CD4-positive, alpha-beta T cell (primary cell): ENCODE data around the gene ADGRL3. TPM values are rescaled to one million over a fixed set of nuclear protein-coding genes. Genes with fewer than 3 reads are reported as not detected.

Experiments used
- ATAC-seq: fragments of 200-7000 bp; cut with Tn5 transposase; one replicate; pipeline ENCODE4 v1.10.0; 2022; ENCODE audit warnings: mild to moderate bottlenecking; ENCODE audit not compliant: poor library complexity
- CTCF ChIA-PET: fragments of 350-600 bp; sonication (Branson Sonifier 250); formaldehyde crosslinking; loops from one replicate; lab custom pipeline; 2021; ENCODE audit warnings: antibody characterized with exemption, inconsistent platforms; lab: Charles Lee
- POLR2A ChIA-PET: fragments of 350-600 bp; sonication (Branson Sonifier 250); formaldehyde crosslinking; loops from one replicate; lab custom pipeline; 2021; ENCODE audit warnings: antibody characterized with exemption, inconsistent platforms; lab: Charles Lee
- DNase-seq, 14 experiments: peaks; one replicate each; pipeline ENCODE4 v3.0.0-alpha.2; 2013 to 2020; ENCODE audit warnings: mixed read lengths in 2 of 14
- H3K27ac ChIP-seq, 2 donors: one replicate each; pipeline versions ENCODE4 v1.5.1 to v1.7.0; 2013; ENCODE audit warnings: low read length in 2 of 2, low read depth in 1 of 2, mild to moderate bottlenecking in 1 of 2
- H3K27me3 ChIP-seq, 2 experiments: 1 replicate in 1 of 2; 2 replicates in 1 of 2; pipeline versions ENCODE4 v1.6.1 to v1.7.0; 2013; ENCODE audit warnings: low read length in 2 of 2, control low read depth in 1 of 2, mild to moderate bottlenecking in 1 of 2, moderate library complexity in 1 of 2; ENCODE audit not compliant: insufficient read depth in 2 of 2, control insufficient read depth in 1 of 2
- H3K36me3 ChIP-seq: one replicate; pipeline ENCODE4 v1.6.1; 2013; ENCODE audit warnings: low read length, control low read depth; ENCODE audit not compliant: insufficient read depth
- H3K4me1 ChIP-seq: one replicate; pipeline ENCODE4 v1.6.1; 2013; ENCODE audit warnings: low read length, control low read depth; ENCODE audit not compliant: insufficient read depth
- H3K4me3 ChIP-seq: one replicate; pipeline ENCODE4 v1.5.1; 2013; ENCODE audit warnings: mild to moderate bottlenecking, low read length, moderate library complexity
- H3K9me3 ChIP-seq, 2 experiments: 1 replicate in 1 of 2; 2 replicates in 1 of 2; pipeline versions ENCODE4 v1.6.1 to v1.7.0; 2013; ENCODE audit warnings: low read length in 2 of 2, mild to moderate bottlenecking in 2 of 2, control low read depth in 1 of 2, moderate library complexity in 1 of 2; ENCODE audit not compliant: control insufficient read depth in 1 of 2, insufficient read depth in 1 of 2
- H3K27ac Mint-ChIP-seq: one replicate; pipeline ENCODE4 v1.8.0; 2020; ENCODE audit warnings: mixed read lengths
- H3K27me3 Mint-ChIP-seq: one replicate; pipeline ENCODE4 v1.8.0; 2021; ENCODE audit warnings: mixed read lengths
- H3K36me3 Mint-ChIP-seq: one replicate; pipeline ENCODE4 v1.8.0; 2021; ENCODE audit warnings: low read depth, mixed read lengths
- H3K4me1 Mint-ChIP-seq: one replicate; pipeline ENCODE4 v1.8.0; 2021; ENCODE audit warnings: low read depth, mixed read lengths
- H3K4me3 Mint-ChIP-seq: one replicate; pipeline ENCODE4 v1.8.0; 2020; ENCODE audit warnings: mild to moderate bottlenecking, mixed read lengths
- H3K9me3 Mint-ChIP-seq: one replicate; pipeline ENCODE4 v1.8.0; 2020; ENCODE audit warnings: mixed read lengths
- intact Hi-C, 2 experiments: fragments of 100-400 bp; cut with DNase I in 1 of 2; cut with micrococcal nuclease in 1 of 2; formaldehyde crosslinking; loops; one replicate each; pipeline versions ENCODE4 v1.15.1 to v1.9.0; 2023 to 2025; cut with DNase I, micrococcal nuclease
- total RNA-seq, 174 experiments: library from RNA in 2 of 174; stranded (reverse) in 2 of 174; gene quantifications; one replicate each; pipeline ENCODE4 v1.2.3 and lab custom pipeline; 2021 to 2026
- TF ChIP-seq, protein P1 (sequence below): fragments of 200-600 bp; IDR thresholded peaks from one replicate; pipeline ENCODE4 v1.8.0; 2022; ENCODE audit warnings: antibody characterized with exemption, mild to moderate bottlenecking

Gene ADGRL3
- total RNA-seq, 2 experiments from 2014 or later: not detected

DNA sequence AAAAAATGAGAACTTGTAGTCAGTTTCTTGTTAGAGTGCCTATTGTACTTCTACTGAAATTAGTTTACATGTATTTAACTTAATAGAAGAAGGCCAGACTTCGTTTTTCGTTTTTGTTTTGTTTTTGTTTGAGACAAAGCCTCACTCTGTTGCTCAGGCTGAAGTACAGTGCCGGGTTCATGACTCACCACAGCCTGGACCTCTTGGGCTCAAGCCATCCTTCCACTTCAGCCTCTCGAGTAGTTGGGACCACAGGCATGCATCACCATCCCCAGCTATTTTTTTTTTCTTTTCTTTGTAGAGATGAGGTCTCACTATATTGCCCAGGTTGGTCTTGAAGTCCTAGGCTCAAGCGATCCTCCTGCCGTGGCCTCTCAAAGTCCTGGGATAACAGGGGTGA is 793.9 kb downstream of the ADGRL3 start:
- no peaks in the 10 kb centered on the region for H3K4me1 Mint-ChIP-seq
- H3K36me3 Mint-ChIP-seq: no peaks in the 10 kb centered on the region
- H3K9me3 ChIP-seq: peaks cover 0 to 7% of the 10 kb centered on the region in 2 experiments
- H3K4me1 ChIP-seq: no peaks in the 10 kb centered on the region
- H3K4me3 ChIP-seq: no peak overlapping the region
- intact Hi-C loops: no loop called here
- H3K27ac Mint-ChIP-seq: no peak overlapping the region
- H3K4me3 Mint-ChIP-seq: no peak overlapping the region
- POLR2A ChIA-PET: no interaction called here
- H3K27me3 Mint-ChIP-seq: no peaks in the 10 kb centered on the region
- no peaks in the 10 kb centered on the region for H3K36me3 ChIP-seq
- CTCF ChIA-PET: no interaction called here
- no peak for ATAC-seq
- peaks cover 7% of the 10 kb centered on the region for H3K9me3 Mint-ChIP-seq
- no peak overlapping the region for H3K27ac ChIP-seq
- no peaks in the 10 kb centered on the region for H3K27me3 ChIP-seq
- TF ChIP-seq, protein P1, sequence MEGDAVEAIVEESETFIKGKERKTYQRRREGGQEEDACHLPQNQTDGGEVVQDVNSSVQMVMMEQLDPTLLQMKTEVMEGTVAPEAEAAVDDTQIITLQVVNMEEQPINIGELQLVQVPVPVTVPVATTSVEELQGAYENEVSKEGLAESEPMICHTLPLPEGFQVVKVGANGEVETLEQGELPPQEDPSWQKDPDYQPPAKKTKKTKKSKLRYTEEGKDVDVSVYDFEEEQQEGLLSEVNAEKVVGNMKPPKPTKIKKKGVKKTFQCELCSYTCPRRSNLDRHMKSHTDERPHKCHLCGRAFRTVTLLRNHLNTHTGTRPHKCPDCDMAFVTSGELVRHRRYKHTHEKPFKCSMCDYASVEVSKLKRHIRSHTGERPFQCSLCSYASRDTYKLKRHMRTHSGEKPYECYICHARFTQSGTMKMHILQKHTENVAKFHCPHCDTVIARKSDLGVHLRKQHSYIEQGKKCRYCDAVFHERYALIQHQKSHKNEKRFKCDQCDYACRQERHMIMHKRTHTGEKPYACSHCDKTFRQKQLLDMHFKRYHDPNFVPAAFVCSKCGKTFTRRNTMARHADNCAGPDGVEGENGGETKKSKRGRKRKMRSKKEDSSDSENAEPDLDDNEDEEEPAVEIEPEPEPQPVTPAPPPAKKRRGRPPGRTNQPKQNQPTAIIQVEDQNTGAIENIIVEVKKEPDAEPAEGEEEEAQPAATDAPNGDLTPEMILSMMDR: no peak
- no peak for DNase-seq

DNA sequence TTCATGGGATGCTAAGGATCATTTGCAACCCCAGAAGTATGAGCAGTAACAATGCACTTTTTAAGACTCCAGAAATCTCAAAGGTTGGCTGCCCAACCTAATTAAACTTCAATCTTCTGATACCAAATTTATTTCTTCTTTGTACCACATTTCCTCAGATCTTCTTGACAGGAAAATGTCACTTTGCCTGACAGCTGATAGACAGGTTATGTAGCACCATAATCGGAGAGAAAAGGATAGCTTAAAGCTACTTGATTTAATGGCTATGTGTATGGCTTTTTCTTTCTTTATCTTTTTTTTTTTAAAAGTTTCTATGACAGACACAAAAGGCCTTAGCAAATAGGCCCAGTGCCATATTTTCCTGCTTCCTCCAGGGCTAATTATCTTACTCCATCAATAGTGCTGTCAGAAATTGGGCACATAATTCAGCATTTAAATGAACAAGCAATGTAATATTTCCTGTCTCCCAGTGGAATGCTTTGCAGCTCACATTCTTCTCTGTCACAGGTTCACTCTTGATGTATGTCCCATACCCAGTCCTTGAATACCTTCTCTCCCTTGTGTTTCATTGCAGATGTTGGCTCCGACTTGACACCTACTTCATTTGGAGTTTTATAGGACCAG is 795.7 kb downstream of the ADGRL3 start:
- Histone ChIP-seq H3K4me3 (no peak overlapping the region), H3K9me3 (peaks cover 0 to 7% of the 10 kb centered on the region in 2 experiments), H3K36me3 (no peaks in the 10 kb centered on the region), H3K4me1 (no peaks in the 10 kb centered on the region), H3K27ac (no peak overlapping the region), H3K27me3 (no peaks in the 10 kb centered on the region)
- ChIA-PET CTCF (no interaction called here), POLR2A (no interaction called here)
- DNase-seq (no peak), ATAC-seq (no peak)
- no peak overlapping the region for H3K27ac Mint-ChIP-seq
- H3K4me3 Mint-ChIP-seq: no peak overlapping the region
- H3K27me3 Mint-ChIP-seq: no peaks in the 10 kb centered on the region
- H3K36me3 Mint-ChIP-seq: no peaks in the 10 kb centered on the region
- no peaks in the 10 kb centered on the region for H3K4me1 Mint-ChIP-seq
- intact Hi-C loops: no loop called here
- TF ChIP-seq, protein P1: no peak
- peaks cover 5% of the 10 kb centered on the region for H3K9me3 Mint-ChIP-seq

DNA sequence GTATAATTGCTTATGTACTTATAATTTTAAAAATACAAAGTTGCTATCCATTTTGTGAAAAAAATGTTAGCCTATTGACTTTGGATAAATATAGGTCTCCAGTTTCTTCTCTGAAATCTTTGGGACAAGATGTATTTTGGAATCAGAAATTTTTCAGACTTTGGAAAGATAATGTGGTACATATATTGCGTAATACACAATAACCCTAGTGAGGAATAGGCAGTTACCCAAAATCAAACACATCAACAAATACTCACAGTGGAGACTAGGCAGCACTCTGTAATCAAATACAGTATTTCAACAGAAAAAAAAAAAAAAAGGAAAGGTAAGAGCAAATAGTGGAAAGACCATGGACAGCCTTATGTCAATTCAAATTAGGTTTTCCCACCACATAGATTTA is 796.8 kb downstream of the ADGRL3 start:
- Mint-ChIP-seq H3K27ac (no peak overlapping the region), H3K4me1 (no peaks in the 10 kb centered on the region), H3K27me3 (no peaks in the 10 kb centered on the region), H3K9me3 (peaks cover 5% of the 10 kb centered on the region), H3K36me3 (no peaks in the 10 kb centered on the region), H3K4me3 (no peak overlapping the region)
- TF ChIP-seq, protein P1: no peak
- no peaks in the 10 kb centered on the region for H3K27me3 ChIP-seq
- POLR2A ChIA-PET: no interaction called here
- DNase-seq (no peak), ATAC-seq (no peak)
- H3K9me3 ChIP-seq: peaks cover 0 to 7% of the 10 kb centered on the region in 2 experiments
- CTCF ChIA-PET: no interaction called here
- no peak overlapping the region for H3K27ac ChIP-seq
- intact Hi-C loops: no loop called here
- no peaks in the 10 kb centered on the region for H3K36me3 ChIP-seq
- no peak overlapping the region for H3K4me3 ChIP-seq
- no peaks in the 10 kb centered on the region for H3K4me1 ChIP-seq
